Measurements from ENCODE around the gene PDE4D.

DNA sequence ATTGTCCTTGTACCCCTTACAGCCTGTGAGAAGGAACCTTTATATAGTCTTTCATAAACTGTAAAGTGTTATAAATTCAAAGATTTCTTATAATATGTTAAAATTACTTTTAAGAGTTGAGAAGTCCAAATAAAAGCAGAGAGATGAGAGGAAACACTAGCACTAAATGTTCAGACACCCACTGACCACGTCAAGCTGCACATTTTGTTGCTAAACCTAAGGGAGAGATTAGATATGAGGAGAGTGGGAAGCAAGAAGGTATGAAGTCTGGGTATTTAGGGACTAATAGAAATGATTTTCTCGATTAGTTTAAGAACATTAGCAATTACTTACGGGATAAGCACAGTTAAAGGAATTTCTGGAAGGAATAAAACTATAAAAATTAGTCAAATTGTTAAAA lies 803.8 kb downstream of the PDE4D start:
- TF ChIP-seq GABPA (IDR thresholded peaks at IDR 0.05; ENCODE audit: low read depth) (no peak), POLR2AphosphoS5 (IDR thresholded peaks at IDR 0.05; ENCODE audit: low read depth) (no peak)
- TF ChIP-seq, protein P1, sequence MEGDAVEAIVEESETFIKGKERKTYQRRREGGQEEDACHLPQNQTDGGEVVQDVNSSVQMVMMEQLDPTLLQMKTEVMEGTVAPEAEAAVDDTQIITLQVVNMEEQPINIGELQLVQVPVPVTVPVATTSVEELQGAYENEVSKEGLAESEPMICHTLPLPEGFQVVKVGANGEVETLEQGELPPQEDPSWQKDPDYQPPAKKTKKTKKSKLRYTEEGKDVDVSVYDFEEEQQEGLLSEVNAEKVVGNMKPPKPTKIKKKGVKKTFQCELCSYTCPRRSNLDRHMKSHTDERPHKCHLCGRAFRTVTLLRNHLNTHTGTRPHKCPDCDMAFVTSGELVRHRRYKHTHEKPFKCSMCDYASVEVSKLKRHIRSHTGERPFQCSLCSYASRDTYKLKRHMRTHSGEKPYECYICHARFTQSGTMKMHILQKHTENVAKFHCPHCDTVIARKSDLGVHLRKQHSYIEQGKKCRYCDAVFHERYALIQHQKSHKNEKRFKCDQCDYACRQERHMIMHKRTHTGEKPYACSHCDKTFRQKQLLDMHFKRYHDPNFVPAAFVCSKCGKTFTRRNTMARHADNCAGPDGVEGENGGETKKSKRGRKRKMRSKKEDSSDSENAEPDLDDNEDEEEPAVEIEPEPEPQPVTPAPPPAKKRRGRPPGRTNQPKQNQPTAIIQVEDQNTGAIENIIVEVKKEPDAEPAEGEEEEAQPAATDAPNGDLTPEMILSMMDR (IDR thresholded peaks at IDR 0.05; ENCODE audit: insufficient read depth, low read length) = no peak
- TF ChIP-seq, protein P2, sequence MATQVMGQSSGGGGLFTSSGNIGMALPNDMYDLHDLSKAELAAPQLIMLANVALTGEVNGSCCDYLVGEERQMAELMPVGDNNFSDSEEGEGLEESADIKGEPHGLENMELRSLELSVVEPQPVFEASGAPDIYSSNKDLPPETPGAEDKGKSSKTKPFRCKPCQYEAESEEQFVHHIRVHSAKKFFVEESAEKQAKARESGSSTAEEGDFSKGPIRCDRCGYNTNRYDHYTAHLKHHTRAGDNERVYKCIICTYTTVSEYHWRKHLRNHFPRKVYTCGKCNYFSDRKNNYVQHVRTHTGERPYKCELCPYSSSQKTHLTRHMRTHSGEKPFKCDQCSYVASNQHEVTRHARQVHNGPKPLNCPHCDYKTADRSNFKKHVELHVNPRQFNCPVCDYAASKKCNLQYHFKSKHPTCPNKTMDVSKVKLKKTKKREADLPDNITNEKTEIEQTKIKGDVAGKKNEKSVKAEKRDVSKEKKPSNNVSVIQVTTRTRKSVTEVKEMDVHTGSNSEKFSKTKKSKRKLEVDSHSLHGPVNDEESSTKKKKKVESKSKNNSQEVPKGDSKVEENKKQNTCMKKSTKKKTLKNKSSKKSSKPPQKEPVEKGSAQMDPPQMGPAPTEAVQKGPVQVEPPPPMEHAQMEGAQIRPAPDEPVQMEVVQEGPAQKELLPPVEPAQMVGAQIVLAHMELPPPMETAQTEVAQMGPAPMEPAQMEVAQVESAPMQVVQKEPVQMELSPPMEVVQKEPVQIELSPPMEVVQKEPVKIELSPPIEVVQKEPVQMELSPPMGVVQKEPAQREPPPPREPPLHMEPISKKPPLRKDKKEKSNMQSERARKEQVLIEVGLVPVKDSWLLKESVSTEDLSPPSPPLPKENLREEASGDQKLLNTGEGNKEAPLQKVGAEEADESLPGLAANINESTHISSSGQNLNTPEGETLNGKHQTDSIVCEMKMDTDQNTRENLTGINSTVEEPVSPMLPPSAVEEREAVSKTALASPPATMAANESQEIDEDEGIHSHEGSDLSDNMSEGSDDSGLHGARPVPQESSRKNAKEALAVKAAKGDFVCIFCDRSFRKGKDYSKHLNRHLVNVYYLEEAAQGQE (IDR thresholded peaks at IDR 0.05; ENCODE audit: insufficient replicate concordance, low read depth) = no peak
